GM23338 (cell line): ENCODE results near the gene ZNF787. TPM values are rescaled to one million over a fixed set of nuclear protein-coding genes. Genes with fewer than 3 reads are reported as not detected.
A peak's percentile ranks its signal among the peaks of the same experiment; 100 is the strongest.

ENCODE experiments used
- ATAC-seq: fragments of 200-7000 bp; cut with Tn5 transposase; 3 replicates; pipeline ENCODE4 v1.9.1; 2020
- DNase-seq: peaks from one replicate; pipeline ENCODE4 v3.0.0-alpha.2; 2015; ENCODE audit warnings: low spot score
- H2AFZ ChIP-seq: fragments of 200-600 bp; sonication (generic); 2 replicates; pipeline ENCODE4 v1.8.0; 2016; ENCODE audit warnings: antibody characterized with exemption, mild to moderate bottlenecking, moderate library complexity
- H3F3A ChIP-seq: fragments of 200-600 bp; sonication (generic); replicated peaks from 2 replicates; pipeline ENCODE4 v1.8.0; 2017; ENCODE audit warnings: antibody characterized with exemption, mixed run types, low read depth
- H3K27ac ChIP-seq: fragments of 200-600 bp; sonication (generic); 2 replicates; pipeline ENCODE4 v1.6.1; 2016; ENCODE audit warnings: low read depth
- H3K27me3 ChIP-seq: fragments of 200-600 bp; sonication (generic); 2 replicates; pipeline ENCODE4 v1.8.0; 2016; ENCODE audit warnings: mild to moderate bottlenecking, mixed run types, moderate library complexity; ENCODE audit not compliant: insufficient read depth
- H3K36me3 ChIP-seq: fragments of 200-600 bp; sonication (generic); 2 replicates; pipeline ENCODE4 v1.8.0; 2016; ENCODE audit warnings: mild to moderate bottlenecking; ENCODE audit not compliant: insufficient read depth
- H3K4me1 ChIP-seq: fragments of 200-600 bp; sonication (generic); 2 replicates; pipeline ENCODE4 v1.8.0; 2016; ENCODE audit warnings: mild to moderate bottlenecking, moderate library complexity; ENCODE audit not compliant: insufficient read depth
- H3K4me2 ChIP-seq: fragments of 200-600 bp; sonication (generic); 2 replicates; pipeline ENCODE4 v1.7.1; 2017; ENCODE audit warnings: mixed run types
- H3K4me3 ChIP-seq: fragments of 200-600 bp; sonication (generic); 2 replicates; pipeline ENCODE4 v1.6.1; 2016; ENCODE audit warnings: mixed run types
- H3K79me2 ChIP-seq: fragments of 200-600 bp; sonication (generic); replicated peaks from 2 replicates; pipeline ENCODE4 v1.8.0; 2017; ENCODE audit warnings: mild to moderate bottlenecking; ENCODE audit not compliant: insufficient read depth
- H3K9me2 ChIP-seq: fragments of 200-600 bp; sonication (generic); 2 replicates; pipeline ENCODE4 v1.8.0; 2017; ENCODE audit not compliant: insufficient read depth
- H4K20me1 ChIP-seq: fragments of 200-600 bp; sonication (generic); replicated peaks from 2 replicates; pipeline ENCODE4 v1.8.0; 2017; ENCODE audit warnings: mild to moderate bottlenecking; ENCODE audit not compliant: insufficient read depth
- H3K27ac Mint-ChIP-seq: 2 replicates; pipeline ENCODE4 v1.8.0; 2020; ENCODE audit warnings: inconsistent platforms, mild to moderate bottlenecking, moderate library complexity, mixed read lengths
- H3K27me3 Mint-ChIP-seq: 3 replicates; pipeline ENCODE4 v1.8.0; 2022; ENCODE audit warnings: low read depth, mild to moderate bottlenecking, moderate library complexity, mixed read lengths, inconsistent platforms; ENCODE audit not compliant: insufficient read depth, poor library complexity
- H3K36me3 Mint-ChIP-seq: 3 replicates; pipeline ENCODE4 v1.8.0; 2021; ENCODE audit warnings: low read depth, mild to moderate bottlenecking, inconsistent platforms, moderate library complexity, mixed read lengths
- H3K4me1 Mint-ChIP-seq: 3 replicates; pipeline ENCODE4 v1.8.0; 2020; ENCODE audit warnings: mild to moderate bottlenecking, inconsistent platforms, mixed read lengths
- H3K4me3 Mint-ChIP-seq: 3 replicates; pipeline ENCODE4 v1.8.0; 2021; ENCODE audit warnings: moderate library complexity, mild to moderate bottlenecking, inconsistent platforms, mixed read lengths
- H3K9me3 Mint-ChIP-seq: 3 replicates; pipeline ENCODE4 v1.8.0; 2020; ENCODE audit warnings: moderate library complexity, mild to moderate bottlenecking, inconsistent platforms, mixed read lengths
- CREB1 ChIP-seq: fragments of 250-450 bp; sonication (Bioruptor Pico); IDR thresholded peaks from 2 replicates; pipeline ENCODE4 v1.5.0; 2020; ENCODE audit warnings: low read depth, mild to moderate bottlenecking, moderate library complexity
- CTCF ChIP-seq, 2 experiments: fragments of 200-600 bp in 1 of 2; sonication (generic) in 1 of 2; conservative IDR thresholded peaks; 2 replicates each; pipeline versions ENCODE4 v1.5.1 to v1.6.1; 2016 to 2017; ENCODE audit warnings: antibody characterized with exemption in 2 of 2, low read depth in 2 of 2, mild to moderate bottlenecking in 2 of 2, moderate library complexity in 1 of 2
- EZH2 ChIP-seq: fragments of 200-600 bp; sonication (generic); IDR thresholded peaks from one replicate; pipeline ENCODE4 v1.8.0; 2017; ENCODE audit warnings: antibody characterized with exemption, mild to moderate bottlenecking, low read depth; ENCODE audit not compliant: unreplicated experiment
- JUNB ChIP-seq: IDR thresholded peaks from one replicate; pipeline ENCODE4 v1.6.1; 2016; ENCODE audit warnings: antibody characterized with exemption; ENCODE audit not compliant: unreplicated experiment
- NANOG ChIP-seq: IDR thresholded peaks from 2 replicates; pipeline ENCODE4 v1.6.1; 2016; ENCODE audit warnings: antibody characterized with exemption, borderline replicate concordance
- POLR2AphosphoS5 ChIP-seq: IDR thresholded peaks from 2 replicates; pipeline ENCODE4 v1.6.1; 2016; ENCODE audit warnings: antibody characterized with exemption, low read depth
- REST ChIP-seq: IDR thresholded peaks from one replicate; pipeline ENCODE4 v1.6.1; 2018; ENCODE audit warnings: antibody characterized with exemption; ENCODE audit not compliant: unreplicated experiment
- STAT1 ChIP-seq: IDR thresholded peaks from one replicate; pipeline ENCODE4 v1.6.1; 2016; ENCODE audit warnings: antibody characterized with exemption; ENCODE audit not compliant: unreplicated experiment
- ZNF114 ChIP-seq: fragments of 250-450 bp; sonication (Bioruptor Pico); IDR thresholded peaks from 2 replicates; pipeline ENCODE4 v1.5.0; 2020; ENCODE audit warnings: mild to moderate bottlenecking, moderate library complexity
- ZNF331 ChIP-seq: fragments of 250-450 bp; sonication (Bioruptor Pico); IDR thresholded peaks from 2 replicates; pipeline ENCODE4 v1.5.0; 2020; ENCODE audit warnings: low read depth, mild to moderate bottlenecking, moderate library complexity
- polyA plus RNA-seq: library from polyadenylated mRNA; unstranded; fragments of >200 nt; fragmentation: Nextera tagmentation; extraction: Ambion mirVana; gene quantifications from 2 replicates; pipeline ENCODE4 v1.2.1, GENCODE V29; 2016
- total RNA-seq: library from RNA; depleted of rRNA; stranded (reverse); fragments of >200 nt; shearing (Covaris generic); gene quantifications from 2 replicates; pipeline ENCODE4 v1.2.3, GENCODE V29; 2014

The ZNF787 gene
- total and polyA plus RNA-seq, 2 experiments from 2014 or later = 12.5 to 44.6 TPM

- Histone ChIP-seq H3K79me2 (peaks cover 97% of the 10 kb centered on the region), H3F3A (no peaks in the 10 kb centered on the region), H3K36me3 (no peaks in the 10 kb centered on the region; the same call in 1 of the 2 replicates), H4K20me1 (peaks cover 38% of the 10 kb centered on the region), H3K27ac (no peak overlapping the region), H3K4me2 (no peak overlapping the region), H3K4me3 (no peak overlapping the region), H3K4me1 (peaks cover 43% of the 10 kb centered on the region), H2AFZ (no peak overlapping the region), H3K9me2 (no peaks in the 10 kb centered on the region), H3K27me3 (no peaks in the 10 kb centered on the region)
- H3K9me3 Mint-ChIP-seq = no peaks in the 10 kb centered on the region; the same call in 1 of the 3 replicates
- peak overlapping the region; percentile 78 for H3K27ac Mint-ChIP-seq
- TF ChIP-seq CREB1 (CRISPR knock-in tag) = no peak
- no peak for TF ChIP-seq ZNF331 (CRISPR knock-in tag)
- TF ChIP-seq POLR2AphosphoS5 = no peak
- TF ChIP-seq STAT1 = no peak
- TF ChIP-seq REST = no peak
- TF ChIP-seq JUNB = no peak
- TF ChIP-seq CTCF (conservative IDR thresholded peaks at IDR 0.05; ENCODE audit: low read depth in 2 of 2) = no peak
- no peak for TF ChIP-seq EZH2
- no peak for TF ChIP-seq ZNF114 (CRISPR knock-in tag)
- TF ChIP-seq NANOG = no peak
- no peak overlapping the region for H3K4me3 Mint-ChIP-seq
- H3K4me1 Mint-ChIP-seq = peaks cover 68% of the 10 kb centered on the region
- no peak for ATAC-seq
- H3K36me3 Mint-ChIP-seq = peaks cover 15% of the 10 kb centered on the region
- no peak for DNase-seq
- peaks cover 29% of the 10 kb centered on the region for H3K27me3 Mint-ChIP-seq
Observed at GRCh38 chr19:56115490-56115889, 5.6 kb downstream of the ZNF787 start.

GRCh38 chr19:56114778-56115110 is 6.4 kb downstream of the ZNF787 start:
- Mint-ChIP-seq H3K27me3 (peaks cover 28% of the 10 kb centered on the region), H3K9me3 (no peaks in the 10 kb centered on the region; the same call in 1 of the 3 replicates), H3K4me1 (peaks cover 72% of the 10 kb centered on the region), H3K4me3 (peak overlapping the region; percentile 23; the same call in 2 of the 3 replicates), H3K27ac (peak overlapping the region; percentile 78), H3K36me3 (peaks cover 18% of the 10 kb centered on the region)
- H3K9me2 ChIP-seq = no peaks in the 10 kb centered on the region
- no peak for ATAC-seq
- no peaks in the 10 kb centered on the region for H3K27me3 ChIP-seq
- peak overlapping the region; percentile 76; the same call in 1 of the 2 replicates for H3K27ac ChIP-seq
- TF ChIP-seq REST (no peak), ZNF331 (CRISPR knock-in tag) (no peak)
- H3K36me3 ChIP-seq = no peaks in the 10 kb centered on the region; the same call in 1 of the 2 replicates
- H3K79me2 ChIP-seq = peaks cover 97% of the 10 kb centered on the region
- peaks cover 44% of the 10 kb centered on the region for H4K20me1 ChIP-seq
- no peak overlapping the region for H3K4me2 ChIP-seq
- no peaks in the 10 kb centered on the region for H3F3A ChIP-seq
- DNase-seq = no peak
- peaks cover 46% of the 10 kb centered on the region for H3K4me1 ChIP-seq
- H3K4me3 ChIP-seq = no peak overlapping the region
- H2AFZ ChIP-seq = no peak overlapping the region
